Measurements from ENCODE around the gene NRCAM. TPM values are rescaled to one million over a fixed set of nuclear protein-coding genes. Genes with fewer than 3 reads are reported as not detected.

The NRCAM gene
- total and polyA plus RNA-seq, 2 of the 13 experiments (the other 11 are each of a cell fraction or from before 2014, with no cell fraction given): 0.31 to 0.33 TPM

GRCh38 chr7:108301387-108301786 is 154.8 kb downstream of the NRCAM start:
- H4K20me1 ChIP-seq (ENCODE audit: insufficient read depth, low read length): no peaks in the 10 kb centered on the region
- H3K36me3 ChIP-seq (replicated peaks in 1 of 2; ENCODE audit: control insufficient read depth in 1 of 2, insufficient read depth in 2 of 2, low read length in 2 of 2): no peaks in the 10 kb centered on the region
- WGBS (ENCODE audit: low lambda C conversion rate): 93% methylated on average over 2 of the region's 2 CpGs
- no peak overlapping the region for H2AFZ ChIP-seq (ENCODE audit: low read length)
- H3K4me3 ChIP-seq (replicated peaks in 1 of 3; ENCODE audit: insufficient read depth in 1 of 3, low read depth in 2 of 3, low read length in 3 of 3): no peak overlapping the region
- no peaks in the 10 kb centered on the region for H3K79me2 ChIP-seq (ENCODE audit: insufficient read depth, low read length)
- H3K4me2 ChIP-seq (ENCODE audit: low read depth, low read length): no peak overlapping the region
- intact Hi-C loops (cut with micrococcal nuclease; ENCODE audit: unreplicated experiment) (no loop called here), in situ Hi-C loops (cut with HindIII; ENCODE audit: extremely low pct_ligation_motif_present, low pct_unique_long_range_greater_than_20kb) (no loop called here)
- ATAC-seq: no peak
- DNase-seq (ENCODE audit: low spot score): no peak
- ChIA-PET POLR2A (no interaction called here), CTCF (ENCODE audit: low intra/inter-chr PET ratio, low total read pairs) (no interaction called here)
- no TSS peak for BruUV-seq (replicated peaks)
- H3K4me1 ChIP-seq (ENCODE audit: insufficient read depth, low read length): no peaks in the 10 kb centered on the region
- FAIRE-seq: no peak
- 0 out of 2 replicates have a peak, but pooled peaks have one; percentile 2 for TF ChIP-seq MAFF (IDR thresholded peaks at IDR 0.05; ENCODE audit: low read depth, low read length)
- TF ChIP-seq MAFK (conservative IDR thresholded peaks at IDR 0.05 in 1 of 2, IDR thresholded peaks at IDR 0.05 in 1 of 2; ENCODE audit: low read length in 2 of 2): peak; percentile 19 to 53; a peak in 1 of 4 replicates
- no peak for TF ChIP-seq ERF (CRISPR knock-in tag; IDR thresholded peaks at IDR 0.05)
- no peak overlapping the region for H3K27ac ChIP-seq (ENCODE audit: extremely low read length, insufficient read depth, low read length)
- no peaks in the 10 kb centered on the region for H3K9me3 ChIP-seq (ENCODE audit: low read length)
- no peak overlapping the region for H3K9ac ChIP-seq (ENCODE audit: insufficient read depth, low read depth, low read length)
- no peaks in the 10 kb centered on the region; a peak in 1 of 5 replicates for H3K27me3 ChIP-seq (ENCODE audit: control insufficient read depth in 1 of 2, insufficient read depth in 2 of 2, low read length in 2 of 2)

- no peak overlapping the region for H3K4me3 ChIP-seq (replicated peaks in 1 of 3; ENCODE audit: insufficient read depth in 1 of 3, low read depth in 2 of 3, low read length in 3 of 3)
- H3K4me2 ChIP-seq (ENCODE audit: low read depth, low read length): no peak overlapping the region
- H3K79me2 ChIP-seq (ENCODE audit: insufficient read depth, low read length): no peaks in the 10 kb centered on the region
- DNase-seq (ENCODE audit: low spot score): no peak
- H4K20me1 ChIP-seq (ENCODE audit: insufficient read depth, low read length): no peaks in the 10 kb centered on the region
- 31% methylated on average over 8 of the region's 8 CpGs for WGBS (ENCODE audit: low lambda C conversion rate)
- no peak for TF ChIP-seq ZNF850 (CRISPR knock-in tag; conservative IDR thresholded peaks at IDR 0.05)
- TF ChIP-seq, protein P1, sequence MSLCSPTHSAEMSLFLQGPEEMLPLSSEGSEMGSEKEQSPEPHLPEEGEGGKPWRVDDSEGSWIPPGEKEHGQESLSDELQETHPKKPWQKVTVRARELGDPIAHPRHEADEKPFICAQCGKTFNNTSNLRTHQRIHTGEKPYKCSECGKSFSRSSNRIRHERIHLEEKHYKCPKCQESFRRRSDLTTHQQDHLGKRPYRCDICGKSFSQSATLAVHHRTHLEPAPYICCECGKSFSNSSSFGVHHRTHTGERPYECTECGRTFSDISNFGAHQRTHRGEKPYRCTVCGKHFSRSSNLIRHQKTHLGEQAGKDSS (CRISPR knock-in tag; IDR thresholded peaks at IDR 0.05; ENCODE audit: borderline replicate concordance, low read depth): no peak
- intact Hi-C loops (cut with micrococcal nuclease; ENCODE audit: unreplicated experiment): no loop called here
- ATAC-seq: no peak
- no peak overlapping the region for H3K9ac ChIP-seq (ENCODE audit: insufficient read depth, low read depth, low read length)
- in situ Hi-C loops (cut with HindIII; ENCODE audit: extremely low pct_ligation_motif_present, low pct_unique_long_range_greater_than_20kb): no loop called here
- CTCF ChIA-PET (ENCODE audit: low intra/inter-chr PET ratio, low total read pairs): no interaction called here
- POLR2A ChIA-PET: no interaction called here
- H2AFZ ChIP-seq (ENCODE audit: low read length): no peak overlapping the region
- no peaks in the 10 kb centered on the region for H3K4me1 ChIP-seq (ENCODE audit: insufficient read depth, low read length)
- H3K27ac ChIP-seq (ENCODE audit: extremely low read length, insufficient read depth, low read length): no peak overlapping the region
- no peak for FAIRE-seq
- no peaks in the 10 kb centered on the region; a peak in 1 of 5 replicates for H3K27me3 ChIP-seq (ENCODE audit: control insufficient read depth in 1 of 2, insufficient read depth in 2 of 2, low read length in 2 of 2)
- no peaks in the 10 kb centered on the region for H3K9me3 ChIP-seq (ENCODE audit: low read length)
- no peaks in the 10 kb centered on the region for H3K36me3 ChIP-seq (replicated peaks in 1 of 2; ENCODE audit: control insufficient read depth in 1 of 2, insufficient read depth in 2 of 2, low read length in 2 of 2)
- no TSS peak for BruUV-seq (replicated peaks)
These were observed 156.8 kb downstream of the NRCAM start for GRCh38 chr7:108299251-108299973.

Measured in HepG2 (cell line).